Ramos (cell line): ENCODE measurements around the gene FAM221A.
"Not testable (repeated sequence)": the region's sequence is repeated elsewhere in the genome, so short reads cannot be mapped to it uniquely, and the experiment has no call there.

Source experiments
- in situ Hi-C: fragments of 300-500 bp; cut with MboI; formaldehyde crosslinking; loops from one replicate; pipeline ENCODE4 v1.14.3; 2022; ENCODE audit warnings: low sequenced_read_pairs; ENCODE audit not compliant: unreplicated experiment

The FAM221A gene

GRCh38 chr7:23679898-23680413 lies at the start of gene FAM221A:
Gene FAM221A (plus strand): TSS chr7:23680199. CDS start chr7:23680219, 20 bp downstream.
- in situ Hi-C loops: no loop called here

GRCh38 chr7:23633417-23633816 lies 46.6 kb upstream of the FAM221A start:
- in situ Hi-C loops: no loop called here

GRCh38 chr7:23645822-23646221 lies 34.2 kb upstream of the FAM221A start:
- in situ Hi-C loops: no loop called here

- in situ Hi-C loops: no loop called here
Measured at GRCh38 chr7:23653942-23654341, 26.1 kb upstream of the FAM221A start.

GRCh38 chr7:23654508-23654907 lies 25.5 kb upstream of the FAM221A start:
- in situ Hi-C loops: no loop called here

GRCh38 chr7:23655433-23655832 lies 24.6 kb upstream of the FAM221A start:
- in situ Hi-C loops: no loop called here

GRCh38 chr7:23658831-23659427 lies 21.1 kb upstream of the FAM221A start:
- in situ Hi-C loops: no loop called here

- in situ Hi-C loops: no loop called here
Measured at GRCh38 chr7:23661385-23661784, 18.6 kb upstream of the FAM221A start.

- in situ Hi-C loops: no loop called here
Measured at GRCh38 chr7:23662124-23662983, 17.6 kb upstream of the FAM221A start.

- in situ Hi-C loops: no loop called here
Measured at GRCh38 chr7:23662984-23663313, 17.1 kb upstream of the FAM221A start.

- in situ Hi-C loops: no loop called here
Measured at GRCh38 chr7:23664122-23664521, 15.9 kb upstream of the FAM221A start.

GRCh38 chr7:23672033-23672432 lies 8.0 kb upstream of the FAM221A start:
- in situ Hi-C loops: no loop called here

GRCh38 chr7:23680414-23681405 lies 711 bp downstream of the FAM221A start:
- in situ Hi-C loops: no loop called here

GRCh38 chr7:23684041-23684440 lies 4.0 kb downstream of the FAM221A start:
- in situ Hi-C loops: not testable (repeated sequence)

GRCh38 chr7:23685731-23686130 lies 5.7 kb downstream of the FAM221A start:
- in situ Hi-C loops: no loop called here

GRCh38 chr7:23687011-23687410 lies 7.0 kb downstream of the FAM221A start:
- in situ Hi-C loops: no loop called here

- in situ Hi-C loops: no loop called here
Measured at GRCh38 chr7:23689165-23689564, 9.2 kb downstream of the FAM221A start.

- in situ Hi-C loops: loop anchor here (10.0 kb wide), 1 partner anchor 117 kb away; no protein-coding TSS in a partner anchor
Measured at GRCh38 chr7:23691320-23691719, 11.3 kb downstream of the FAM221A start.

- in situ Hi-C loops: loop anchor here (10.0 kb wide), 1 partner anchor 118 kb away; no protein-coding TSS in a partner anchor
Measured at GRCh38 chr7:23693224-23693623, 13.2 kb downstream of the FAM221A start.

GRCh38 chr7:23696916-23697441 lies 17.0 kb downstream of the FAM221A start:
- in situ Hi-C loops: loop anchor here (10.0 kb wide), 1 partner anchor 122 kb away; no protein-coding TSS in a partner anchor
